OCI-LY7 (cell line): Measurements from ENCODE around the gene EXOC6B. TPM values are rescaled to one million over a fixed set of nuclear protein-coding genes. Genes with fewer than 3 reads are reported as not detected.

Source experiments
- BruUV-seq: library from RNA; stranded (reverse); fragments of 400-500 nt; replicated peaks from 2 replicates; lab custom pipeline; 2021; lab: Mats Ljungman, UMichigan
- CTCF ChIA-PET: fragments of 300-600 bp; sonication (Branson Sonifier 250); formaldehyde crosslinking; loops from one replicate; lab custom pipeline; 2022; ENCODE audit warnings: antibody characterized with exemption; ENCODE audit not compliant: unreplicated experiment; lab: Charles Lee
- POLR2A ChIA-PET: fragments of 300-600 bp; sonication (Branson Sonifier 250); formaldehyde crosslinking; loops from one replicate; lab custom pipeline; 2022; ENCODE audit warnings: antibody characterized with exemption; lab: Charles Lee
- DNase-seq: peaks from one replicate; pipeline ENCODE4 v3.0.0-alpha.2; 2015; ENCODE audit warnings: low spot score
- H2AFZ ChIP-seq: fragments of 200-600 bp; sonication (generic), shearing (Covaris generic); 2 replicates; pipeline ENCODE4 v1.6.1; 2014; ENCODE audit warnings: mild to moderate bottlenecking, antibody characterized with exemption, low read length, moderate library complexity
- H3K27ac ChIP-seq: fragments of 200-600 bp; sonication (generic); 2 replicates; pipeline ENCODE4 v1.5.1; 2014; ENCODE audit warnings: mixed run types, low read depth, mild to moderate bottlenecking, moderate library complexity, low read length, inconsistent platforms; ENCODE audit not compliant: poor library complexity, severe bottlenecking
- H3K36me3 ChIP-seq: fragments of 200-600 bp; sonication (generic); 2 replicates; pipeline ENCODE4 v1.6.1; 2014; ENCODE audit warnings: mild to moderate bottlenecking, antibody characterized with exemption, low read length, moderate library complexity, mixed read lengths; ENCODE audit not compliant: insufficient read depth
- H3K4me1 ChIP-seq: fragments of 200-600 bp; sonication (generic); 2 replicates; pipeline ENCODE4 v1.5.1; 2014; ENCODE audit warnings: mild to moderate bottlenecking, low read length; ENCODE audit not compliant: insufficient read depth, poor library complexity, severe bottlenecking
- H3K4me2 ChIP-seq: fragments of 200-600 bp; sonication (generic); 2 replicates; pipeline ENCODE4 v1.6.1; 2014; ENCODE audit warnings: mild to moderate bottlenecking, low read length
- H3K4me3 ChIP-seq: fragments of 200-600 bp; sonication (generic); 2 replicates; pipeline ENCODE4 v1.5.1; 2014; ENCODE audit warnings: mild to moderate bottlenecking, low read depth, low read length; ENCODE audit not compliant: poor library complexity, severe bottlenecking
- H3K79me2 ChIP-seq: fragments of 200-600 bp; sonication (generic); 2 replicates; pipeline ENCODE4 v1.6.1; 2016; ENCODE audit warnings: low read depth, mild to moderate bottlenecking, low read length, moderate library complexity, mixed read lengths; ENCODE audit not compliant: insufficient read depth
- H3K9me2 ChIP-seq: fragments of 200-600 bp; sonication (generic); 2 replicates; pipeline ENCODE4 v1.6.1; 2016; ENCODE audit warnings: mild to moderate bottlenecking, low read length, mixed read lengths; ENCODE audit not compliant: insufficient read depth
- H3K9me3 ChIP-seq: fragments of 200-600 bp; sonication (generic); 2 replicates; pipeline ENCODE4 v1.6.1; 2014; ENCODE audit warnings: mild to moderate bottlenecking, mixed run types, low read length, mixed read lengths
- H4K20me1 ChIP-seq: fragments of 200-600 bp; sonication (generic); 2 replicates; pipeline ENCODE4 v1.6.1; 2014; ENCODE audit warnings: mild to moderate bottlenecking, antibody characterized with exemption, low read length, moderate library complexity, mixed read lengths; ENCODE audit not compliant: insufficient read depth
- CTCF ChIP-seq: fragments of 200-600 bp; sonication (generic); conservative IDR thresholded peaks from 2 replicates; pipeline ENCODE4 v1.5.1; 2014; ENCODE audit warnings: mild to moderate bottlenecking, antibody characterized with exemption, low read length, moderate library complexity, mixed read lengths
- EZH2phosphoT487 ChIP-seq: fragments of 200-600 bp; sonication (generic); IDR thresholded peaks from 2 replicates; pipeline ENCODE4 v1.6.1; 2018; ENCODE audit warnings: low read depth, borderline replicate concordance, mild to moderate bottlenecking, mixed run types, antibody characterized with exemption, low read length, moderate library complexity, mixed read lengths
- intact Hi-C: fragments of 100-400 bp; cut with micrococcal nuclease; formaldehyde crosslinking; loops from one replicate; pipeline ENCODE4 v1.10.0; 2022; ENCODE audit not compliant: unreplicated experiment
- total RNA-seq, 2 experiments: library from RNA; depleted of rRNA in 1 of 2; stranded (reverse); fragments of >200 nt in 1 of 2; shearing (Covaris generic) in 1 of 2; gene quantifications; 2 replicates each; pipeline ENCODE4 v1.2.3, GENCODE V29; 2014 to 2022

Gene EXOC6B
- total RNA-seq, 2 experiments from 2014 or later = 5.1 TPM; not detected in 1

- no peaks in the 10 kb centered on the region for H3K9me3 ChIP-seq
- no peak for TF ChIP-seq EZH2phosphoT487
- no peak for TF ChIP-seq CTCF
- intact Hi-C loops = no loop called here
- H3K36me3 ChIP-seq = no peaks in the 10 kb centered on the region
- H3K9me2 ChIP-seq = no peaks in the 10 kb centered on the region
- no peak overlapping the region for H2AFZ ChIP-seq
- no TSS peak for BruUV-seq
- POLR2A ChIA-PET = no interaction called here
- no peak overlapping the region for H3K27ac ChIP-seq
- no peak overlapping the region for H3K4me3 ChIP-seq
- no peak overlapping the region for H3K4me2 ChIP-seq
- DNase-seq = no peak
- H4K20me1 ChIP-seq = no peaks in the 10 kb centered on the region
- CTCF ChIA-PET = no interaction called here
- no peaks in the 10 kb centered on the region for H3K4me1 ChIP-seq
- no peaks in the 10 kb centered on the region for H3K79me2 ChIP-seq
Measured at GRCh38 chr2:72475246-72475645, 350.6 kb downstream of the EXOC6B start.

- no peaks in the 10 kb centered on the region for H3K9me3 ChIP-seq
- no peaks in the 10 kb centered on the region for H4K20me1 ChIP-seq
- H3K4me2 ChIP-seq = no peak overlapping the region
- H3K27ac ChIP-seq = no peak overlapping the region
- intact Hi-C loops = no loop called here
- ChIA-PET POLR2A (no interaction called here), CTCF (no interaction called here)
- no peaks in the 10 kb centered on the region for H3K36me3 ChIP-seq
- H3K79me2 ChIP-seq = no peaks in the 10 kb centered on the region
- no peak overlapping the region for H2AFZ ChIP-seq
- no peaks in the 10 kb centered on the region for H3K9me2 ChIP-seq
- BruUV-seq = no TSS peak
- no peak for DNase-seq
- TF ChIP-seq CTCF (no peak), EZH2phosphoT487 (no peak)
- H3K4me1 ChIP-seq = no peaks in the 10 kb centered on the region
- no peak overlapping the region for H3K4me3 ChIP-seq
Measured at GRCh38 chr2:72457801-72458516, 367.9 kb downstream of the EXOC6B start.

DNA sequence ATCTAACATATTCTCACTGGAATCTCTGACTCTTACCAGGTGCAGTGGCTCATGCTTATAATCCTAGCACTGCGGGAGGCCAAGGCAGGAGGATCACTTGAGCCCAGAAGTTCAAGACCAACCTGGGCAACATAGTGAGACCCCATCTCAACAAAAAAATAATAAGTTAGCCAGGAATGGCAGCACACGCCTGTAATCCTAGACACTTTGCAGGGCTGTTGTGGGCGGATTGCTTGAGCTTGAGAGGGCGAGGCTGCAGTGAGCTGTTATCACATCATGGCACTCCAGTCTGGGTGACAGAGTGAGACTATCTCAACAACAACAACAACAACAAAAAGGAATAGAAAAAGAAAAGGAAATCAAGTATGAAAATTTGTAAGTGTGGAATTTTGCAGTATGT is 371.6 kb downstream of the EXOC6B start:
- TF ChIP-seq EZH2phosphoT487 (no peak), CTCF (no peak)
- POLR2A ChIA-PET = interaction anchor here (0.7 kb wide), 2 partner anchors 93 to 1202 kb away, joined by 3 to 4 read pairs; no protein-coding TSS in a partner anchor
- H3K9me2 ChIP-seq = no peaks in the 10 kb centered on the region
- no peaks in the 10 kb centered on the region for H3K9me3 ChIP-seq
- H4K20me1 ChIP-seq = no peaks in the 10 kb centered on the region
- no peak overlapping the region for H3K4me2 ChIP-seq
- no peak for DNase-seq
- CTCF ChIA-PET = no interaction called here
- H3K27ac ChIP-seq = no peak overlapping the region
- no peak overlapping the region for H2AFZ ChIP-seq
- H3K79me2 ChIP-seq = no peaks in the 10 kb centered on the region
- no TSS peak for BruUV-seq
- no peak overlapping the region for H3K4me3 ChIP-seq
- intact Hi-C loops = no loop called here
- no peaks in the 10 kb centered on the region for H3K4me1 ChIP-seq
- H3K36me3 ChIP-seq = no peaks in the 10 kb centered on the region
